ENCODE data around the gene NOCT. TPM values are rescaled to one million over a fixed set of nuclear protein-coding genes. Genes with fewer than 3 reads are reported as not detected.
"Not testable (repeated sequence)": the region's sequence is repeated elsewhere in the genome, so short reads cannot be mapped to it uniquely, and the experiment has no call there.

NOCT gene
- polyA plus RNA-seq, 2 of the 4 experiments (the other 2 are of a cell fraction): 5.3 to 6.8 TPM

GRCh38 chr4:139028191-139028661 is 12.6 kb downstream of the NOCT start:
- Histone ChIP-seq H3K4me1 (peaks cover 10% of the 10 kb centered on the region; the same call in 2 of the 3 replicates), H3K9me3 (no peaks in the 10 kb centered on the region), H3K27ac (no peak overlapping the region), H3K4me2 (no peak overlapping the region), H3K4me3 (no peak overlapping the region)
- ChIA-PET CTCF (interaction anchor here (0.6 to 1.2 kb wide), 3 partner anchors 9 to 36 kb away, joined by 4 read pairs; no protein-coding TSS in a partner anchor), POLR2A (interaction anchor here (1.5 kb wide), 1 partner anchor 13 kb away, joined by 4 read pairs; no protein-coding TSS in a partner anchor)
- ATAC-seq: peak in 1 of 2 experiments; percentile 36; a peak in 3 of 6 replicates
- no peak for DNase-seq (ENCODE audit: low read depth in 1 of 2, low spot score in 1 of 2)
- FAIRE-seq: no peak
- TF ChIP-seq MYC (IDR thresholded peaks at IDR 0.05; ENCODE audit: borderline replicate concordance, low read length) (no peak), CBX2 (IDR thresholded peaks at IDR 0.05; ENCODE audit: borderline replicate concordance, low read depth) (no peak), FOSL2 (IDR thresholded peaks at IDR 0.05) (no peak), FOSL2 (CRISPR knock-in tag; IDR thresholded peaks at IDR 0.05) (no peak), BHLHE40 (IDR thresholded peaks at IDR 0.05; ENCODE audit: low read depth, low read length) (no peak), HOXB13 (CRISPR knock-in tag; IDR thresholded peaks at IDR 0.05; ENCODE audit: low read depth) (no peak), POLR2A (IDR thresholded peaks at IDR 0.05; ENCODE audit: low read length) (no peak), ESRRA (IDR thresholded peaks at IDR 0.05; ENCODE audit: borderline replicate concordance, low read length) (no peak), HEYL (CRISPR knock-in tag; IDR thresholded peaks at IDR 0.05) (no peak), RFX5 (IDR thresholded peaks at IDR 0.05) (no peak), EHMT2 (IDR thresholded peaks at IDR 0.05; ENCODE audit: low read depth) (no peak), KDM1A (IDR thresholded peaks at IDR 0.05; ENCODE audit: low read depth) (no peak), KDM5A (IDR thresholded peaks at IDR 0.05) (no peak), ZSCAN20 (CRISPR knock-in tag; IDR thresholded peaks at IDR 0.05) (no peak), FOSB (CRISPR knock-in tag; IDR thresholded peaks at IDR 0.05) (no peak)
- WGBS (ENCODE audit: missing lambda C conversion rate): 86% methylated on average over 11 of the region's 11 CpGs

- POLR2A ChIA-PET: interaction anchor here (0.6 to 1.5 kb wide), 5 partner anchors 14 to 266 kb away, joined by 3 to 5 read pairs (median 4); partner anchors contain the start of genes ELF2 and NOCT
- H3K4me2 ChIP-seq; H3K27ac ChIP-seq; H3K4me3 ChIP-seq; ATAC-seq; FAIRE-seq; H3K9me3 ChIP-seq; DNase-seq (ENCODE audit: low read depth in 1 of 2, low spot score in 1 of 2): not testable (repeated sequence)
- WGBS (ENCODE audit: missing lambda C conversion rate): 88% methylated on average over 6 of the region's 6 CpGs
- H3K4me1 ChIP-seq: peaks cover 21% of the 10 kb centered on the region; the same call in 2 of the 3 replicates
- CTCF ChIA-PET: interaction anchor here (0.5 to 2.5 kb wide), 27 partner anchors 9 to 272 kb away, joined by 3 to 41 read pairs (median 5); partner anchors contain the start of genes NAA15, NDUFC1 and NOCT
Observed at GRCh38 chr4:139029866-139030363, 14.3 kb downstream of the NOCT start.

DNA sequence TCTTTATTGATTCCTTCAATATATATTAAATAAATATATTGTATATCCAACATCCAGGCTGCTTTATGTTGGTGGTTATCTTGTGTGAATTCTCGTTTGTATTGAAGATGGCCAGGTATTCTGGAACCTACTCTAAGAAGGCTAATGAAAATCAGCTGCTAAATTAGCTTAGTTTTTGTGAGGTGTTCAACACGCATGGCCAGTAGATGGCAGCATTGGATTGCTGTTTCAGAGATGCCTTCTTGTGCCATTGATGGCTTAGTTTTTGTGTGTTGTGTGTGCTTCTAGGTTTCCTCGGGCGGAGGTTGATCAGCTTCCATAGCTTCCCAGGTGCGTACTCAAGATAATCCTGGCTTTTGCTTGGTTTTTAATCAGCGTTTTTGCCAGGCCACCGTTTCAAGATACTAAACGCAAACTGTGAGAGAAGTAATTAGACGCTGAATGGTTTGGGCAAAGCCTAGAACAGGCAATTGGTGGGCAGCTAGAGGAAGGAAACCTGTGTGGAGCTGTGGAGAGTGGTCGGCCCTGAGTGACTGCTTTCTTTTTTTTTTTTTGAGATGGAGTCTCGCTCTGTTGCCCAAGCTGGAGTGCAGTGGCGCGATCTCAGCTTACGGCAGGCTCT is 15.1 kb downstream of the NOCT start:
- FAIRE-seq (no peak), ATAC-seq (peak; percentile 55 to 66; a peak in 4 of 6 replicates), DNase-seq (ENCODE audit: low read depth in 1 of 2, low spot score in 1 of 2) (peak; percentile 35 to 72)
- Histone ChIP-seq H3K9me3 (no peaks in the 10 kb centered on the region), H3K4me2 (no peak overlapping the region), H3K27ac (no peak overlapping the region), H3K4me3 (no peak overlapping the region), H3K4me1 (peaks cover 15% of the 10 kb centered on the region; the same call in 2 of the 3 replicates)
- CTCF ChIA-PET: interaction anchor here (0.5 to 2.5 kb wide), 28 partner anchors 8 to 271 kb away, joined by 3 to 41 read pairs (median 5); partner anchors contain the start of genes NAA15, NDUFC1 and NOCT
- TF ChIP-seq, protein P1, sequence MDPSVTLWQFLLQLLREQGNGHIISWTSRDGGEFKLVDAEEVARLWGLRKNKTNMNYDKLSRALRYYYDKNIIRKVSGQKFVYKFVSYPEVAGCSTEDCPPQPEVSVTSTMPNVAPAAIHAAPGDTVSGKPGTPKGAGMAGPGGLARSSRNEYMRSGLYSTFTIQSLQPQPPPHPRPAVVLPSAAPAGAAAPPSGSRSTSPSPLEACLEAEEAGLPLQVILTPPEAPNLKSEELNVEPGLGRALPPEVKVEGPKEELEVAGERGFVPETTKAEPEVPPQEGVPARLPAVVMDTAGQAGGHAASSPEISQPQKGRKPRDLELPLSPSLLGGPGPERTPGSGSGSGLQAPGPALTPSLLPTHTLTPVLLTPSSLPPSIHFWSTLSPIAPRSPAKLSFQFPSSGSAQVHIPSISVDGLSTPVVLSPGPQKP (IDR thresholded peaks at IDR 0.05; ENCODE audit: low read depth, low read length): no peak
- peak; percentile 70 for TF ChIP-seq CTCF (IDR thresholded peaks at IDR 0.05)
- TF ChIP-seq RAD21 (conservative IDR thresholded peaks at IDR 0.05 in 1 of 2, IDR thresholded peaks at IDR 0.05 in 1 of 2): peak; percentile 68 to 71
- TF ChIP-seq CHD2 (IDR thresholded peaks at IDR 0.05; ENCODE audit: low read length, partially characterized antibody): no peak
- no peak for TF ChIP-seq RARB (CRISPR knock-in tag; IDR thresholded peaks at IDR 0.05)
- peak; percentile 41; the same call in 2 of the 3 replicates for TF ChIP-seq SMC3 (IDR thresholded peaks at IDR 0.05)
- POLR2A ChIA-PET: interaction anchor here (0.6 to 0.7 kb wide), 3 partner anchors 15 to 265 kb away, joined by 3 to 5 read pairs (median 3); partner anchors contain the start of genes ELF2 and NOCT
- WGBS (ENCODE audit: missing lambda C conversion rate): 60% methylated on average over 14 of the region's 14 CpGs

Data from A549 (cell line).